HepG2 (cell line): Measurements from ENCODE around the gene HABP4. TPM values are rescaled to one million over a fixed set of nuclear protein-coding genes. Genes with fewer than 3 reads are reported as not detected.

Experiments
- ATAC-seq: fragments of 200-7000 bp; cut with Tn5 transposase; 3 replicates; pipeline ENCODE4 v1.9.1; 2020; ENCODE audit warnings: mild to moderate bottlenecking, moderate library complexity
- BruUV-seq: library from RNA; stranded (reverse); fragments of 400-500 nt; replicated peaks from 2 replicates; lab custom pipeline; 2021; lab: Mats Ljungman, UMichigan
- CTCF ChIA-PET: fragments of 300-600 bp; formaldehyde crosslinking; extraction: SDS; loops from one replicate; lab custom pipeline; 2021; ENCODE audit warnings: low total read pairs, inconsistent platforms, low intra/inter-chr PET ratio; lab: Yijun Ruan, JAX
- POLR2A ChIA-PET: fragments of 350-600 bp; sonication (Branson Sonifier 250); formaldehyde crosslinking; loops from one replicate; lab custom pipeline; 2020; ENCODE audit warnings: antibody characterized with exemption, inconsistent platforms; lab: Yijun Ruan, JAX
- DNase-seq: peaks from one replicate; pipeline ENCODE4 v3.0.0-alpha.2; 2015; ENCODE audit warnings: low spot score
- FAIRE-seq: peaks from 3 replicates; lab custom pipeline; 2011; peaks lifted over from hg19 to GRCh38; lab: Jason Lieb, UNC
- H2AFZ ChIP-seq: one replicate; pipeline ENCODE4 v1.6.1; 2011; ENCODE audit warnings: low read length, inconsistent platforms
- H3K27ac ChIP-seq: fragments of 300-600 bp; 3 replicates; pipeline ENCODE4 v1.8.0; 2011; ENCODE audit warnings: mixed run types, mild to moderate bottlenecking, mixed read lengths, low read length, inconsistent platforms; ENCODE audit not compliant: insufficient read depth; ENCODE audit errors: extremely low read length
- H3K27me3 ChIP-seq, 2 experiments: fragments of 200-600 bp in 1 of 2; 2 replicates in 1 of 2; 3 replicates in 1 of 2; pipeline versions ENCODE4 v1.6.0 to v1.8.0; 2011; ENCODE audit warnings: low read length in 2 of 2, mild to moderate bottlenecking in 2 of 2, moderate library complexity in 2 of 2, inconsistent platforms in 1 of 2; ENCODE audit not compliant: insufficient read depth in 2 of 2, control insufficient read depth in 1 of 2
- H3K36me3 ChIP-seq, 2 experiments: fragments of 200-600 bp in 1 of 2; replicated peaks in 1 of 2; 2 replicates in 1 of 2; 3 replicates in 1 of 2; pipeline versions ENCODE4 v1.5.1 to v1.8.0; 2011; ENCODE audit warnings: low read length in 2 of 2, inconsistent platforms in 1 of 2; ENCODE audit not compliant: insufficient read depth in 2 of 2, control insufficient read depth in 1 of 2
- H3K4me1 ChIP-seq: 2 replicates; pipeline ENCODE4 v1.5.1; 2012; ENCODE audit warnings: low read length, inconsistent platforms; ENCODE audit not compliant: insufficient read depth
- H3K4me2 ChIP-seq: 2 replicates; pipeline ENCODE4 v1.6.0; 2011; ENCODE audit warnings: low read depth, low read length, inconsistent platforms
- H3K4me3 ChIP-seq, 3 experiments: fragments of 200-600 bp in 1 of 3; sonication (generic), shearing (Covaris generic) in 1 of 3; replicated peaks in 1 of 3; 2 replicates each; pipeline ENCODE4 v1.5.1; 2011 to 2016; ENCODE audit warnings: low read length in 3 of 3, inconsistent platforms in 2 of 3, low read depth in 2 of 3, mild to moderate bottlenecking in 2 of 3, control low read depth in 1 of 3, mixed read lengths in 1 of 3; ENCODE audit not compliant: insufficient read depth in 1 of 3
- H3K79me2 ChIP-seq: one replicate; pipeline ENCODE4 v1.6.1; 2011; ENCODE audit warnings: low read length, inconsistent platforms; ENCODE audit not compliant: insufficient read depth
- H3K9ac ChIP-seq: 2 replicates; pipeline ENCODE4 v1.6.0; 2011; ENCODE audit warnings: mild to moderate bottlenecking, low read depth, low read length, inconsistent platforms; ENCODE audit not compliant: insufficient read depth
- H3K9me3 ChIP-seq: 2 replicates; pipeline ENCODE4 v1.5.1; 2012; ENCODE audit warnings: mild to moderate bottlenecking, low read length
- H4K20me1 ChIP-seq: 2 replicates; pipeline ENCODE4 v1.6.0; 2011; ENCODE audit warnings: inconsistent platforms, mild to moderate bottlenecking, low read length, moderate library complexity; ENCODE audit not compliant: insufficient read depth
- MAFF ChIP-seq: IDR thresholded peaks from 2 replicates; pipeline ENCODE4 v1.6.1; 2011; ENCODE audit warnings: low read depth, low read length, improper control_type of control experiment
- MAFK ChIP-seq, 2 experiments: IDR thresholded peaks in 1 of 2; conservative IDR thresholded peaks in 1 of 2; 2 replicates each; pipeline ENCODE4 v1.6.1; 2011; ENCODE audit warnings: improper control_type of control experiment in 2 of 2, low read length in 2 of 2
- ZNF121 ChIP-seq: sonication (generic); formaldehyde crosslinking; IDR thresholded peaks from 2 replicates; pipeline ENCODE4 v1.5.0; 2020; ENCODE audit warnings: mild to moderate bottlenecking, missing genetic modification reagents
- ZNF619 ChIP-seq: sonication (generic); formaldehyde crosslinking; IDR thresholded peaks from 2 replicates; pipeline ENCODE4 v1.4.0; 2020; ENCODE audit warnings: mild to moderate bottlenecking, missing genetic modification reagents
- WGBS: methylation state at CpG from one replicate; pipeline ENCODE4 v1.1.6; 2017; ENCODE audit warnings: low lambda C conversion rate; 5-methylcytosine and 5-hydroxymethylcytosine counted together
- in situ Hi-C: cut with HindIII; loops from 2 replicates; pipeline ENCODE4 v1.10.0; 2017; ENCODE audit warnings: low pct_unique_long_range_greater_than_20kb; ENCODE audit not compliant: extremely low pct_ligation_motif_present
- intact Hi-C: fragments of 100-400 bp; cut with micrococcal nuclease; formaldehyde crosslinking; loops from one replicate; pipeline ENCODE4 v1.10.0; 2022; ENCODE audit not compliant: unreplicated experiment
- polyA plus RNA-seq, 8 experiments: library from polyadenylated mRNA; depleted of rRNA in 3 of 8; stranded (reverse) in 7 of 8; unstranded in 1 of 8; fragments of >200 nt; fragmentation: Illumina TruSeq in 4 of 8; extraction: Trizol in 4 of 8; gene quantifications; 2 replicates each; pipeline versions ENCODE4 v1.2.1 to v1.2.3, GENCODE V29; 2011 to 2016; ENCODE audit warnings: low read depth in 4 of 8, missing spikeins in 1 of 8, mixed read lengths in 1 of 8; ENCODE audit not compliant: insufficient read depth in 1 of 8
- total RNA-seq, 5 experiments: library from RNA; depleted of rRNA; stranded (reverse); fragments of >200 nt; fragmentation: Illumina TruSeq; extraction: Trizol; gene quantifications; 2 replicates each; pipeline ENCODE4 v1.2.3, GENCODE V29; 2016; ENCODE audit warnings: low read depth in 1 of 5
- TF ChIP-seq, protein P1 (sequence below): sonication (generic); formaldehyde crosslinking; IDR thresholded peaks from 2 replicates; pipeline ENCODE4 v1.5.0; 2020; ENCODE audit warnings: mild to moderate bottlenecking, missing genetic modification reagents
- TF ChIP-seq, protein P2 (sequence below): sonication (generic); formaldehyde crosslinking; IDR thresholded peaks from 2 replicates; pipeline ENCODE4 v1.4.0; 2020; ENCODE audit warnings: missing genetic modification reagents

The HABP4 gene
- total and polyA plus RNA-seq, 2 of the 13 experiments (the other 11 are each of a cell fraction or from before 2014, with no cell fraction given): 14.3 to 26.6 TPM

DNA sequence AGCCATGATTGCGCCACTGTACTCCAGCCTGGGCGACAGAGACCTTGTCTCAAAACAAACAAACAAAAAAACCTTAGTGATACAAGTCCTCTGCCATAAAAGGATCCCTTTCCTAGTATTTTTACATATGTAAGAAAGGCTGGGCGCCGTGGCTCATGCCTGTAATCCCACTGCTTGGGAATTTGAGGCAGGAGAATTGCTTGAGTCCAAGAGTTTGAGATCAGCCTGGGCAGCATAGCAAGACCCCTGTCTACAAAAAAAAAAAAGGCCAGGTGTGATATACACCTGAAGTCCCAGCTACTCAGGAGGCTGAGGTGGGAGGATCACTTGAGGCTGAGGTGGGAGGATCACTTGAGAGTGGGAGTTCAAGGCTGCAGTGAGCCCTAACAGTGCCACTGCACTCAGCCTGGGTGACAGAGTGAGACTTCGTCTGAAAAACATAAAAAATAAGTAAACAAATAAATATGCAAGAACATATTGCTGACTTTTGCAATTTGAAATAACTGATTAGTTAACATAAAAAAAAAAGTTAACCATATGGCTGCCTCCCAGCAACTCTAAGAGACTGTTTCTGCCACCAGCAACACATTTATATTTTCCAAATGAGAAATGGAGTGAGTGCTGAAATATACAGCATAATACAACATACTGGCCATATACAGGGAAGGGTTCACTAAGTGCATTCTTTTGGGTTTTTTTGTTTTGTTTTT, 38.7 kb upstream of the HABP4 start:
- Histone ChIP-seq H3K27ac (no peak overlapping the region), H3K9me3 (no peaks in the 10 kb centered on the region), H3K27me3 (no peaks in the 10 kb centered on the region), H3K36me3 (no peaks in the 10 kb centered on the region), H4K20me1 (no peaks in the 10 kb centered on the region; the same call in 1 of the 2 replicates), H3K9ac (no peak overlapping the region), H3K4me3 (no peak overlapping the region), H3K79me2 (peaks cover 81% of the 10 kb centered on the region), H3K4me2 (no peak overlapping the region), H2AFZ (no peak overlapping the region), H3K4me1 (peaks cover 69% of the 10 kb centered on the region)
- TF ChIP-seq MAFF (peak; percentile 56), ZNF121 (CRISPR knock-in tag) (peak; percentile 92), MAFK (conservative IDR thresholded peaks at IDR 0.05 in 1 of 2, IDR thresholded peaks at IDR 0.05 in 1 of 2; ENCODE audit: low read length in 2 of 2) (peak; percentile 7 to 64; a peak in 2 of 4 replicates), ZNF619 (no peak)
- TF ChIP-seq, protein P1, sequence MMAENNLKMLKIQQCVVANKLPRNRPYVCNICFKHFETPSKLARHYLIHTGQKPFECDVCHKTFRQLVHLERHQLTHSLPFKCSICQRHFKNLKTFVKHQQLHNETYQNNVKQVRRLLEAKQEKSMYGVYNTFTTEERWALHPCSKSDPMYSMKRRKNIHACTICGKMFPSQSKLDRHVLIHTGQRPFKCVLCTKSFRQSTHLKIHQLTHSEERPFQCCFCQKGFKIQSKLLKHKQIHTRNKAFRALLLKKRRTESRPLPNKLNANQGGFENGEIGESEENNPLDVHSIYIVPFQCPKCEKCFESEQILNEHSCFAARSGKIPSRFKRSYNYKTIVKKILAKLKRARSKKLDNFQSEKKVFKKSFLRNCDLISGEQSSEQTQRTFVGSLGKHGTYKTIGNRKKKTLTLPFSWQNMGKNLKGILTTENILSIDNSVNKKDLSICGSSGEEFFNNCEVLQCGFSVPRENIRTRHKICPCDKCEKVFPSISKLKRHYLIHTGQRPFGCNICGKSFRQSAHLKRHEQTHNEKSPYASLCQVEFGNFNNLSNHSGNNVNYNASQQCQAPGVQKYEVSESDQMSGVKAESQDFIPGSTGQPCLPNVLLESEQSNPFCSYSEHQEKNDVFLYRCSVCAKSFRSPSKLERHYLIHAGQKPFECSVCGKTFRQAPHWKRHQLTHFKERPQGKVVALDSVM: peak; percentile 58
- TF ChIP-seq, protein P2, sequence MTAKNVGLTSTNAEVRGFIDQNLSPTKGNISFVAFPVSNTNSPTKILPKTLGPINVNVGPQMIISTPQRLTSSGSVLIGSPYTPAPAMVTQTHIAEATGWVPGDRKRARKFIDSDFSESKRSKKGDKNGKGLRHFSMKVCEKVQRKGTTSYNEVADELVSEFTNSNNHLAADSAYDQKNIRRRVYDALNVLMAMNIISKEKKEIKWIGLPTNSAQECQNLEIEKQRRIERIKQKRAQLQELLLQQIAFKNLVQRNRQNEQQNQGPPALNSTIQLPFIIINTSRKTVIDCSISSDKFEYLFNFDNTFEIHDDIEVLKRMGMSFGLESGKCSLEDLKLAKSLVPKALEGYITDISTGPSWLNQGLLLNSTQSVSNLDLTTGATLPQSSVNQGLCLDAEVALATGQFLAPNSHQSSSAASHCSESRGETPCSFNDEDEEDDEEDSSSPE: no peak
- no peak for FAIRE-seq
- 90% methylated on average over 5 of the region's 5 CpGs for WGBS
- in situ Hi-C loops (no loop called here), intact Hi-C loops (no loop called here)
- no peak for ATAC-seq
- CTCF ChIA-PET: no interaction called here
- POLR2A ChIA-PET: interaction anchor here (0.9 kb wide), 1 partner anchor 29 kb away, joined by 3 read pairs; no protein-coding TSS in a partner anchor
- no TSS peak for BruUV-seq
- no peak for DNase-seq
